ENCODE measurements around the gene TRIM66. TPM values are rescaled to one million over a fixed set of nuclear protein-coding genes. Genes with fewer than 3 reads are reported as not detected.

Gene TRIM66
- polyA plus RNA-seq, 3 donors, result 0.04 to 12.0 (median 0.47) TPM

GRCh38 chr11:8709777-8710176 lies 27.3 kb upstream of the TRIM66 start:
- Histone ChIP-seq H3K4me3 (replicated peaks in 1 of 3; ENCODE audit: low read depth in 2 of 3, low read length in 3 of 3) (no peak overlapping the region), H2AFZ (ENCODE audit: insufficient read depth, low read depth, low read length, poor library complexity, severe bottlenecking) (no peak overlapping the region), H3K4me2 (replicated peaks; ENCODE audit: extremely low read depth, low read length, poor library complexity, severe bottlenecking) (no peak overlapping the region), H3K27me3 (ENCODE audit: control insufficient read depth in 2 of 2, insufficient read depth in 2 of 2, low read length in 2 of 2) (no peaks in the 10 kb centered on the region), H3K9ac (ENCODE audit: insufficient read depth, low read length, poor library complexity, severe bottlenecking) (no peak overlapping the region), H3K27ac (ENCODE audit: low read depth in 1 of 2, low read length in 2 of 2) (no peak overlapping the region), H3K4me1 (ENCODE audit: control insufficient read depth in 1 of 2, insufficient read depth in 2 of 2, low read length in 2 of 2) (peaks cover 9 to 12% of the 10 kb centered on the region in 2 donors), H3K36me3 (replicated peaks in 1 of 2; ENCODE audit: control insufficient read depth in 1 of 2, insufficient read depth in 2 of 2, low read length in 2 of 2) (no peaks in the 10 kb centered on the region), H3K9me3 (replicated peaks in 1 of 2; ENCODE audit: control insufficient read depth in 1 of 2, insufficient read depth in 1 of 2, low read length in 2 of 2) (no peaks in the 10 kb centered on the region), H3K79me2 (ENCODE audit: insufficient read depth, low read length) (no peaks in the 10 kb centered on the region), H4K20me1 (ENCODE audit: insufficient read depth, low read length) (no peaks in the 10 kb centered on the region)
- H3K4me1 Mint-ChIP-seq, result peaks cover 16% of the 10 kb centered on the region
- no peak overlapping the region for H3K4me3 Mint-ChIP-seq
- no CpG with 5 or more reads among the region's 4 CpGs for WGBS (ENCODE audit: insufficient coverage)
- DNase-seq, result no peak
- no peak overlapping the region for H3K27ac Mint-ChIP-seq
- peaks cover 0 to 5% (median 0%) of the 10 kb centered on the region in 7 donors for H3K9me3 Mint-ChIP-seq
- intact Hi-C loops (cut with micrococcal nuclease), result no loop called here
- H3K27me3 Mint-ChIP-seq (ENCODE audit: low read depth in 3 of 3), result no peaks in the 10 kb centered on the region
- TF ChIP-seq CTCF (IDR thresholded peaks at IDR 0.05), result no peak
- H3K36me3 Mint-ChIP-seq, result no peaks in the 10 kb centered on the region

GRCh38 chr11:8709002-8709672 lies 26.7 kb upstream of the TRIM66 start:
- H3K79me2 ChIP-seq (ENCODE audit: insufficient read depth, low read length), result no peaks in the 10 kb centered on the region
- no peaks in the 10 kb centered on the region for H3K27me3 ChIP-seq (ENCODE audit: control insufficient read depth in 2 of 2, insufficient read depth in 2 of 2, low read length in 2 of 2)
- Mint-ChIP-seq H3K36me3 (no peaks in the 10 kb centered on the region), H3K4me1 (peaks cover 23% of the 10 kb centered on the region), H3K27ac (peak overlapping the region in 1 of 7 donors; percentile 6), H3K9me3 (peaks cover 0 to 5% (median 0%) of the 10 kb centered on the region in 7 donors), H3K4me3 (no peak overlapping the region), H3K27me3 (ENCODE audit: low read depth in 3 of 3) (no peaks in the 10 kb centered on the region)
- no peaks in the 10 kb centered on the region for H3K36me3 ChIP-seq (replicated peaks in 1 of 2; ENCODE audit: control insufficient read depth in 1 of 2, insufficient read depth in 2 of 2, low read length in 2 of 2)
- DNase-seq, result no peak
- intact Hi-C loops (cut with micrococcal nuclease), result no loop called here
- no peak overlapping the region for H3K4me2 ChIP-seq (replicated peaks; ENCODE audit: extremely low read depth, low read length, poor library complexity, severe bottlenecking)
- no peak overlapping the region for H3K27ac ChIP-seq (ENCODE audit: low read depth in 1 of 2, low read length in 2 of 2)
- peaks cover 15 to 19% of the 10 kb centered on the region in 2 donors for H3K4me1 ChIP-seq (ENCODE audit: control insufficient read depth in 1 of 2, insufficient read depth in 2 of 2, low read length in 2 of 2)
- 92% methylated on average over 10 of the region's 12 CpGs for WGBS (ENCODE audit: insufficient coverage)
- H2AFZ ChIP-seq (ENCODE audit: insufficient read depth, low read depth, low read length, poor library complexity, severe bottlenecking), result no peak overlapping the region
- H4K20me1 ChIP-seq (ENCODE audit: insufficient read depth, low read length), result no peaks in the 10 kb centered on the region
- TF ChIP-seq CTCF (IDR thresholded peaks at IDR 0.05), result no peak
- H3K9ac ChIP-seq (ENCODE audit: insufficient read depth, low read length, poor library complexity, severe bottlenecking), result no peak overlapping the region
- H3K9me3 ChIP-seq (replicated peaks in 1 of 2; ENCODE audit: control insufficient read depth in 1 of 2, insufficient read depth in 1 of 2, low read length in 2 of 2), result no peaks in the 10 kb centered on the region
- no peak overlapping the region for H3K4me3 ChIP-seq (replicated peaks in 1 of 3; ENCODE audit: low read depth in 2 of 3, low read length in 3 of 3)
